ENCODE results near the gene TLCD1. TPM values are rescaled to one million over a fixed set of nuclear protein-coding genes. Genes with fewer than 3 reads are reported as not detected.
A peak's percentile ranks its signal among the peaks of the same experiment; 100 is the strongest.

TLCD1 gene
- total and polyA plus RNA-seq, 4 donors = 0.90 to 2.5 (median 1.5) TPM; not detected in 1

DNA sequence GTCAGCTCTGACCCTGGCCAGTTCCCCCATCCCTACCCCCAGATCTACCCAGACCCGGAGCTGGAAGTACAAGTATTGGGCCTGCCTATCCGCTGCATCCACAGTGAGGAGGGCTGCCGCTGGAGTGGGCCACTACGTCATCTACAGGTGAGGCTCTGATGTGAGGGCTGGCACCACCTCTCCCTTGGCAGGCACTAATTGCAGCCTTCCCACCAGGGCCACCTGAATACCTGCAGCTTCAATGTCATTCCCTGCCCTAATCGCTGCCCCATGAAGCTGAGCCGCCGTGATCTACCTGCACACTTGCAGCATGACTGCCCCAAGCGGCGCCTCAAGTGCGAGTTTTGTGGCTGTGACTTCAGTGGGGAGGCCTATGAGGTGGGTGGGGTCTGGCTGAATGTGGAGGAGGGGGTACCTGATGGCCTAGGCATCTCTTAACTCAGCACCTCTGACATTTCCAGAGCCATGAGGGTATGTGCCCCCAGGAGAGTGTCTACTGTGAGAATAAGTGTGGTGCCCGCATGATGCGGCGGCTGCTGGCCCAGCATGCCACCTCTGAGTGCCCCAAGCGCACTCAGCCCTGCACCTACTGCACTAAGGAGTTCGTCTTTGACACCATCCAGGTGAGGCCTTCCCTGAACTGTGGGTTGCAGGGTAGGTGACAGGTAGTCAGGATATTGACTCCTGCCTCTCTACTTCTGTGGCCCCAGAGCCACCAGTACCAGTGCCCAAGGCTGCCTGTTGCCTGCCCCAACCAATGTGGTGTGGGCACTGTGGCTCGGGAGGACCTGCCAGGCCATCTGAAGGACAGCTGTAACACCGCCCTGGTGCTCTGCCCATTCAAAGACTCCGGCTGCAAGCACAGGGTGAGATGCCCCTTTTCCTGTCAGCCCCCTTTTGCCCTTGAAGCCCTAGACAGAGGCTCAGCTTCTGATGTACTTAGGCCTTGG, 22.0 kb upstream of the TLCD1 start:
- no peak overlapping the region for H3K4me3 ChIP-seq (ENCODE audit: low read length in 2 of 2)
- H3K27me3 ChIP-seq (ENCODE audit: control insufficient read depth in 1 of 2, insufficient read depth in 2 of 2, low read length in 1 of 2) = no peaks in the 10 kb centered on the region
- intact Hi-C loops (cut with DNase I) = loop anchor here in 1 of 2 donors (1.0 kb wide), 1 partner anchor 21 kb away; no protein-coding TSS in a partner anchor
- H3K27ac ChIP-seq (ENCODE audit: low read depth in 1 of 2, low read length in 2 of 2) = no peak overlapping the region
- peak; percentile 39 to 75 for DNase-seq
- H3K4me1 ChIP-seq (ENCODE audit: control insufficient read depth in 1 of 2, insufficient read depth in 2 of 2, low read length in 2 of 2) = no peaks in the 10 kb centered on the region
- H3K9me3 ChIP-seq (ENCODE audit: control insufficient read depth, low read length) = no peaks in the 10 kb centered on the region
- no peaks in the 10 kb centered on the region for H3K36me3 ChIP-seq (ENCODE audit: control insufficient read depth in 1 of 2, insufficient read depth in 2 of 2, low read length in 1 of 2)
- WGBS, 2 donors = 89 to 91% methylated on average over 18 of the region's 18 CpGs
- no peak for ATAC-seq (ENCODE audit: low FRiP score)

DNA sequence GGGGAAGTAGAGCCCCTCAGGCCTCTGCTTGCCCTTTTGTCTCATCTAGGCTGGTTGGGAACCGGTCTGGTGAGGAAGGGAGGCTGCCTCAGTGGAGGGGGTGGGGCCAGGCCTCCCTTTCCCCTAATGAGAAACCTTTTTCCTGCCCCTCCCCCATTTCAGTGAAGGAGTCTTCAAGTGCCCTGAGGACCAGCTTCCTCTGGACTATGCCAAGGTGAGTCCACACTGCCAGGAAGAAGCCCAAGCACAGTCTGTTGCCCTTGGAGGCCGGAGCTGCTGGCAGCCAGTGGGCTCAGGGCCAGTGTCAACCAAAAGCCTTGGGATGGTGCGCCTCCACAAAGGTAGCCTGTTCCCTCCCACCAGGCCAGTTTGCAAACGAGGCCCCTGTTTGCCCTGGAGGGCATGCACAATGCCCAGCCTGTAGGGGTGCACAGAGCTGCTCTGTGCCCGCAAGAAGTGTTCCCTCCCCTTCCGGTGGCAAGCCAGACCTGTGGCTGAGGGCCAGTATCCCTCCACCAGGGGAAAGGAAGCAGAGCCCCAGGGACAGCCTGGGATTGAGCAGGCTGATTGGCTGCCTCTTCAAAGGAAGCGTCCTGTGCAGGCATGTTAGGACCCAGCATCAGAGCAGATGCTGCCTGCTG, 21.1 kb upstream of the TLCD1 start:
- 11 to 12% methylated on average over 7 of the region's 7 CpGs for WGBS, 2 donors
- H3K27me3 ChIP-seq (ENCODE audit: control insufficient read depth in 1 of 2, insufficient read depth in 2 of 2, low read length in 1 of 2) = no peaks in the 10 kb centered on the region
- H3K4me1 ChIP-seq (ENCODE audit: control insufficient read depth in 1 of 2, insufficient read depth in 2 of 2, low read length in 2 of 2) = no peaks in the 10 kb centered on the region
- DNase-seq (peak; percentile 58 to 69), ATAC-seq (ENCODE audit: low FRiP score) (no peak)
- H3K4me3 ChIP-seq (ENCODE audit: low read length in 2 of 2) = no peak overlapping the region
- intact Hi-C loops (cut with DNase I) = loop anchor here in 1 of 2 donors (1.0 kb wide), 1 partner anchor 20 kb away; no protein-coding TSS in a partner anchor
- no peaks in the 10 kb centered on the region for H3K9me3 ChIP-seq (ENCODE audit: control insufficient read depth, low read length)
- H3K36me3 ChIP-seq (ENCODE audit: control insufficient read depth in 1 of 2, insufficient read depth in 2 of 2, low read length in 1 of 2) = no peaks in the 10 kb centered on the region
- peak overlapping the region in 1 of 2 donors; percentile 20 for H3K27ac ChIP-seq (ENCODE audit: low read depth in 1 of 2, low read length in 2 of 2)

DNA sequence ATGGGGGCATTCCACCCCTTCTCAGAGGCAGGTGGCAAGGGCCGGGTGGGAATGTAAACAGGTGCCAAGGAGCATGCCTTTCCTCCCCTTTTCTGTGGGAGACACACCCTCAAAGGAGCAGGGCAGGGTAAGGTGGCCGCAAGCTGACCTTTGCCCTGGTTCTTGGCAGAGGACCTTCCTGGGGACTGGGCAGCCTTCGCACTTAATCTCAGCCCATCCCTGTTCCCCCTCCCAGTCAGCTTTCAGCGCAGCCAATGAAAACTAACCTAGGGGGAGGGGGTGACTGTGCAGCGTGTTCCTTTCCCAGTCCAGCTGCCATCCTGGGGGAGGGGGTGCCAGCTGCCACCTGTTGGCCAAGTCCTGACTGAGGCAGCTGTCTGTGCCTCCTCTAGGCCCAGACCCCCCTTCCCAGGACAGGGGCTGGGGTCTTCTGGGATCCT, 20.6 kb upstream of the TLCD1 start:
- 23 to 25% methylated on average over 5 of the region's 5 CpGs for WGBS, 2 donors
- intact Hi-C loops (cut with DNase I) = loop anchor here in 1 of 2 donors (1.0 kb wide), 1 partner anchor 19 kb away; no protein-coding TSS in a partner anchor
- H3K4me1 ChIP-seq (ENCODE audit: control insufficient read depth in 1 of 2, insufficient read depth in 2 of 2, low read length in 2 of 2) = no peaks in the 10 kb centered on the region
- DNase-seq = peak; percentile 46 to 73
- ATAC-seq (ENCODE audit: low FRiP score) = no peak
- no peaks in the 10 kb centered on the region for H3K9me3 ChIP-seq (ENCODE audit: control insufficient read depth, low read length)
- H3K27ac ChIP-seq (ENCODE audit: low read depth in 1 of 2, low read length in 2 of 2) = peak overlapping the region in 1 of 2 donors; percentile 20
- no peak overlapping the region for H3K4me3 ChIP-seq (ENCODE audit: low read length in 2 of 2)
- no peaks in the 10 kb centered on the region for H3K36me3 ChIP-seq (ENCODE audit: control insufficient read depth in 1 of 2, insufficient read depth in 2 of 2, low read length in 1 of 2)
- no peaks in the 10 kb centered on the region for H3K27me3 ChIP-seq (ENCODE audit: control insufficient read depth in 1 of 2, insufficient read depth in 2 of 2, low read length in 1 of 2)

DNA sequence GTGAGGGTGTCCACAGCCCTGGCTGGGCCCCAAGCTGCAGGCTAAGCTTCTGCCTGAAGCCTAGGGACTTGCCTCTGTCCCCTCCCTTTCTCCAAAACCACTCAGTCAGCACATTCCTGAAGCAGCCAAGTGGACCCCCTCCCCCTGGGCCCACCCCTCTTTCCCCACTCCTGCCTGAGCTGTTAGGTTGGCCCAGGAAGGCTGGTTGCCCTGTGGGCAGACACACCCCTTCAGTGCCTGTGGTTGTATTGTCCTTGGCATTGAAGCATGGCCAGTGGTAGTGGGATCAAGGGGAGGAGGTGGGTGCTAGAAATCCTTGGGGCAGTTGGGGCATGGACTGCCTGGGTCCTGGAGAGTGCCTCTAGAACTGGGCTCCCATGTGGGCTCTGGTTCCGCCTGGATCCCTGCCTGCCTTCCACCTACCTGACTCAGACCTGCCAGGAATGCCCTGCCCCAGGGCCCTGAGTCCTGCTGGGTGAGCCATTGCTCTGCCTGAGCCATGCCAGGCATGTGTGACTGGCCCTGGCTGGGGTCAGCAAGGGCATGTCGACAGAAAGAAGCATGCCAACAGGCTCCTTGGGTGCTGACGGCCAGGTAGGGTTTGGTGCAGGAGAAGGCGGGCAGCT, 19.9 kb upstream of the TLCD1 start:
- 58 to 64% methylated on average over 4 of the region's 4 CpGs for WGBS, 2 donors
- DNase-seq (peak; percentile 46 to 85), ATAC-seq (ENCODE audit: low FRiP score) (no peak)
- H3K27me3 ChIP-seq (ENCODE audit: control insufficient read depth in 1 of 2, insufficient read depth in 2 of 2, low read length in 1 of 2) = no peaks in the 10 kb centered on the region
- intact Hi-C loops (cut with DNase I) = no loop called here
- no peaks in the 10 kb centered on the region for H3K36me3 ChIP-seq (ENCODE audit: control insufficient read depth in 1 of 2, insufficient read depth in 2 of 2, low read length in 1 of 2)
- peak overlapping the region in 1 of 2 donors; percentile 30 for H3K27ac ChIP-seq (ENCODE audit: low read depth in 1 of 2, low read length in 2 of 2)
- no peaks in the 10 kb centered on the region for H3K4me1 ChIP-seq (ENCODE audit: control insufficient read depth in 1 of 2, insufficient read depth in 2 of 2, low read length in 2 of 2)
- H3K9me3 ChIP-seq (ENCODE audit: control insufficient read depth, low read length) = no peaks in the 10 kb centered on the region
- no peak overlapping the region for H3K4me3 ChIP-seq (ENCODE audit: low read length in 2 of 2)

DNA sequence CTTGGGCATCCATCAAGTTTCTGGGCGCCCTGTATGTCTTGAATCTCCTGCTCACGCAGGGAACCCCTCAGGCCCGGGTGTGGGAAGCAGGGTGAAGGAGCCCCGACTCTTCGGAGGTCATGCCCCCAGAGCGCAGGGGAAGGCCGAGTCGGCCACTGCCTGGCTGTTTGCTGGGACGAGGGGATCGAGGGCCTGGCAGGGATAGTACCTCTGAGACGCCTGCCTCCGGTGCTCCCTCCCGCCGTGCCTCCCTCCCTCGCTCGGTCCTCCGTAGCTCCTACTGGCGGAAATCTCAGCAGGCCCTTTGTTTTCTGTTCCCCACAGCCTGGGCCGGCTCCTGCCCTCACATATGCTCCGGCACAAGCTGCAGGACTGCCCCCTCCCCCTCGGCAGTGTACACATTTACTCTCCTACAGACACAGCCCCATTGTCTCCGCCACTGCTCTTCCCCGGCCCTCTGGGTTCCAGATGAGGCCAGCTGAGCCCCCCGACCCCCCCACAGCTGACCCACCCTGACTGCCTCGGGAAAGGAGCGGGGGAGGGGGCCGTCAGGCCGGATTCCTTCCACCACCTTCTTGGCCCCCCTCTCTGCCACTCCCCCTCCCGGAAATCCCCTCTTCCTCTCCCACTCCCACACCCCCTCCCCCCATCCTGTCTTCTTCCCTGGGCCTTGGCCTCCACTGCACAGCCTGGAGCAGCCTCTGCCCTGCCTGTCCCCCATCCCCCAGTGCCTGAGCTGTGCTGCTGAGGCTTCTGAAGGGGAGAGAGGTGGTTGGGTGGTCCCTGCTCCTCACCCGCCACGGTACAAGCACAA, 19.1 kb upstream of the TLCD1 start:
- intact Hi-C loops (cut with DNase I) = loop anchor here in 1 of 2 donors (1.0 kb wide), 1 partner anchor 17 kb away; the partner anchor contains the start of gene NEK8
- H3K4me3 ChIP-seq (ENCODE audit: low read length in 2 of 2) = peak overlapping the region; percentile 19 to 59
- no peaks in the 10 kb centered on the region for H3K9me3 ChIP-seq (ENCODE audit: control insufficient read depth, low read length)
- WGBS, 2 donors = 8% methylated on average over 30 to 31 of the region's 31 CpGs
- peak overlapping the region in 1 of 2 donors; percentile 74 for H3K27ac ChIP-seq (ENCODE audit: low read depth in 1 of 2, low read length in 2 of 2)
- H3K4me1 ChIP-seq (ENCODE audit: control insufficient read depth in 1 of 2, insufficient read depth in 2 of 2, low read length in 2 of 2) = no peaks in the 10 kb centered on the region
- peak; percentile 66 to 84 for DNase-seq
- no peaks in the 10 kb centered on the region for H3K27me3 ChIP-seq (ENCODE audit: control insufficient read depth in 1 of 2, insufficient read depth in 2 of 2, low read length in 1 of 2)
- peak; percentile 9 for ATAC-seq (ENCODE audit: low FRiP score)
- H3K36me3 ChIP-seq (ENCODE audit: control insufficient read depth in 1 of 2, insufficient read depth in 2 of 2, low read length in 1 of 2) = no peaks in the 10 kb centered on the region

DNA sequence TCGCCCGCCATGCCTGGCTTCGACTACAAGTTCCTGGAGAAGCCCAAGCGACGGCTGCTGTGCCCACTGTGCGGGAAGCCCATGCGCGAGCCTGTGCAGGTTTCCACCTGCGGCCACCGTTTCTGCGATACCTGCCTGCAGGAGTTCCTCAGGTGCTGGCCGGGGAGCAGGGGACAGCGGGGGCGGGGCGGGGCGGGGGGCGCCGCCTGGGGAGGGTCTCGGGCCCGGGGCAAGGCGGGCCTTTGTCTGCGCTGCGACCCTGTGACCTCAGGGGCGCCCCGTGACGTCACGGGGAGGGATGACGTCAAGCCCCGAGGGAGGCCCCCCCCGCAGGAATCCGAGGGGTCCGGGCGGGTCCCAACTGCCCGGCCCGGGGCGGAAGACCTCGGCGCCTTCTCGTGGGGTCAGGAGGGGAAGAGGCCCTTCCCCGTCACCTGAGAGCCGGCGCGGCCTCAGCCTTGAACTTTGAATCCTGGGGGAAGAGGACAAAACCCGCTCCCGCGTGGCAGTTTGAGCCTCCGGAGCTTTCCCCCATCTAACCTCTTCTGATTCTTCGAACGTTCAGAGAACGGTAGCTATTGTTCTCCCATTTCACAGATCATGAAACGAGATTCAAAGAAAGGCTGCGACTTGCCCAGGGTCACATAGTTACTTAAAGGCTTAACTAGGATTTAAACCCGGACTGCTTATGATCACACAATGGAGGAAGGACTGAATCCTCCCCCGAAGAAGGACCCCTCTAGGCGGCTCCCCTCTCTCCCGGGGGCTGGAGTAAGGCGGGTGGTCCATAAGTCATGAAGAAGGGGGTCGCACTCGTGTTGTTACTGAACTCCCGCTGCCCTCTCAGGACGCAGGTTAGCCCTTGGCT, 18.3 kb upstream of the TLCD1 start:
- no peaks in the 10 kb centered on the region for H3K4me1 ChIP-seq (ENCODE audit: control insufficient read depth in 1 of 2, insufficient read depth in 2 of 2, low read length in 2 of 2)
- intact Hi-C loops (cut with DNase I) = loop anchor here in 1 of 2 donors (1.0 kb wide), 1 partner anchor 16 kb away; the partner anchor contains the start of gene NEK8
- ATAC-seq (ENCODE audit: low FRiP score) = peak; percentile 34

More for the DNA sequence above, 18.3 kb upstream of the TLCD1 start:
- Histone ChIP-seq H3K36me3 (ENCODE audit: control insufficient read depth in 1 of 2, insufficient read depth in 2 of 2, low read length in 1 of 2) (no peaks in the 10 kb centered on the region), H3K27ac (ENCODE audit: low read depth in 1 of 2, low read length in 2 of 2) (peak overlapping the region in 1 of 2 donors; percentile 81), H3K4me3 (ENCODE audit: low read length in 2 of 2) (peak overlapping the region; percentile 59 to 71), H3K27me3 (ENCODE audit: control insufficient read depth in 1 of 2, insufficient read depth in 2 of 2, low read length in 1 of 2) (no peaks in the 10 kb centered on the region), H3K9me3 (ENCODE audit: control insufficient read depth, low read length) (no peaks in the 10 kb centered on the region)
- peak; percentile 66 to 88 for DNase-seq
- WGBS, 2 donors = 2% methylated on average over 45 to 61 of the region's 61 CpGs
